ENCODE data around the gene CPED1. TPM values are rescaled to one million over a fixed set of nuclear protein-coding genes. Genes with fewer than 3 reads are reported as not detected.

CPED1 gene
- total RNA-seq, 1 experiment from 2014 or later: 0.39 TPM

DNA sequence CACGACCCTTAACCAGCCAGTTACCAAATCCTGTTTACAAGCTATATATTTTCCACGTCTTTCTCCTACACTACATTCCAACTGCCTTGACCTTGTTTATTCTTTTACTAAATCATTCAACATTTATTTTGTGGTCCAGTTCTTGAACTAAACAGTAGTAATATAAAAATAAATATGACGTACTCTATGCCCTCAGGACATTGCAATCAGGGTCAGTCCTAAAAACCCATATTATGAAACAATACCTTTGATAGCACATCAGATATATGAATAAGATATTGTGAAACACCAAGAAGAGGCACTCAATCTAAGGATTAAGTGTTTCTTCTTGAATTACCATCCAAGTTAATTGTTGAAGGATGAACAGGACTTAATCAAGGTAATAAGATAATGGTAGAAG is 287.8 kb downstream of the CPED1 start:
- H3K27ac ChIP-seq (ENCODE audit: low read length): no peak overlapping the region
- BruUV-seq (replicated peaks): no TSS peak
- H3K27me3 ChIP-seq (ENCODE audit: control insufficient read depth, insufficient read depth, low read length): peaks cover 2% of the 10 kb centered on the region; the same call in 1 of the 2 replicates
- H3K36me3 ChIP-seq (ENCODE audit: control insufficient read depth, insufficient read depth, low read length): no peaks in the 10 kb centered on the region
- ATAC-seq: no peak
- in situ Hi-C loops (cut with HindIII; ENCODE audit: low pct_unique_long_range_greater_than_20kb, low sequenced_read_pairs): no loop called here
- ChIA-PET CTCF (no interaction called here), POLR2A (no interaction called here)
- DNase-seq (ENCODE audit: low read depth, low spot score): no peak
- intact Hi-C loops (cut with micrococcal nuclease; ENCODE audit: unreplicated experiment): no loop called here
- H3K4me3 ChIP-seq (ENCODE audit: low read depth in 2 of 2, low read length in 2 of 2): no peak overlapping the region
- TF ChIP-seq, protein P1, sequence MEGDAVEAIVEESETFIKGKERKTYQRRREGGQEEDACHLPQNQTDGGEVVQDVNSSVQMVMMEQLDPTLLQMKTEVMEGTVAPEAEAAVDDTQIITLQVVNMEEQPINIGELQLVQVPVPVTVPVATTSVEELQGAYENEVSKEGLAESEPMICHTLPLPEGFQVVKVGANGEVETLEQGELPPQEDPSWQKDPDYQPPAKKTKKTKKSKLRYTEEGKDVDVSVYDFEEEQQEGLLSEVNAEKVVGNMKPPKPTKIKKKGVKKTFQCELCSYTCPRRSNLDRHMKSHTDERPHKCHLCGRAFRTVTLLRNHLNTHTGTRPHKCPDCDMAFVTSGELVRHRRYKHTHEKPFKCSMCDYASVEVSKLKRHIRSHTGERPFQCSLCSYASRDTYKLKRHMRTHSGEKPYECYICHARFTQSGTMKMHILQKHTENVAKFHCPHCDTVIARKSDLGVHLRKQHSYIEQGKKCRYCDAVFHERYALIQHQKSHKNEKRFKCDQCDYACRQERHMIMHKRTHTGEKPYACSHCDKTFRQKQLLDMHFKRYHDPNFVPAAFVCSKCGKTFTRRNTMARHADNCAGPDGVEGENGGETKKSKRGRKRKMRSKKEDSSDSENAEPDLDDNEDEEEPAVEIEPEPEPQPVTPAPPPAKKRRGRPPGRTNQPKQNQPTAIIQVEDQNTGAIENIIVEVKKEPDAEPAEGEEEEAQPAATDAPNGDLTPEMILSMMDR (IDR thresholded peaks at IDR 0.05): no peak
- TF ChIP-seq POLR2AphosphoS5 (IDR thresholded peaks at IDR 0.05; ENCODE audit: low read depth, low read length): no peak
- TF ChIP-seq TCF7L2 (IDR thresholded peaks at IDR 0.05; ENCODE audit: low read depth, low read length): no peak
- TF ChIP-seq, protein P2, sequence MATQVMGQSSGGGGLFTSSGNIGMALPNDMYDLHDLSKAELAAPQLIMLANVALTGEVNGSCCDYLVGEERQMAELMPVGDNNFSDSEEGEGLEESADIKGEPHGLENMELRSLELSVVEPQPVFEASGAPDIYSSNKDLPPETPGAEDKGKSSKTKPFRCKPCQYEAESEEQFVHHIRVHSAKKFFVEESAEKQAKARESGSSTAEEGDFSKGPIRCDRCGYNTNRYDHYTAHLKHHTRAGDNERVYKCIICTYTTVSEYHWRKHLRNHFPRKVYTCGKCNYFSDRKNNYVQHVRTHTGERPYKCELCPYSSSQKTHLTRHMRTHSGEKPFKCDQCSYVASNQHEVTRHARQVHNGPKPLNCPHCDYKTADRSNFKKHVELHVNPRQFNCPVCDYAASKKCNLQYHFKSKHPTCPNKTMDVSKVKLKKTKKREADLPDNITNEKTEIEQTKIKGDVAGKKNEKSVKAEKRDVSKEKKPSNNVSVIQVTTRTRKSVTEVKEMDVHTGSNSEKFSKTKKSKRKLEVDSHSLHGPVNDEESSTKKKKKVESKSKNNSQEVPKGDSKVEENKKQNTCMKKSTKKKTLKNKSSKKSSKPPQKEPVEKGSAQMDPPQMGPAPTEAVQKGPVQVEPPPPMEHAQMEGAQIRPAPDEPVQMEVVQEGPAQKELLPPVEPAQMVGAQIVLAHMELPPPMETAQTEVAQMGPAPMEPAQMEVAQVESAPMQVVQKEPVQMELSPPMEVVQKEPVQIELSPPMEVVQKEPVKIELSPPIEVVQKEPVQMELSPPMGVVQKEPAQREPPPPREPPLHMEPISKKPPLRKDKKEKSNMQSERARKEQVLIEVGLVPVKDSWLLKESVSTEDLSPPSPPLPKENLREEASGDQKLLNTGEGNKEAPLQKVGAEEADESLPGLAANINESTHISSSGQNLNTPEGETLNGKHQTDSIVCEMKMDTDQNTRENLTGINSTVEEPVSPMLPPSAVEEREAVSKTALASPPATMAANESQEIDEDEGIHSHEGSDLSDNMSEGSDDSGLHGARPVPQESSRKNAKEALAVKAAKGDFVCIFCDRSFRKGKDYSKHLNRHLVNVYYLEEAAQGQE (IDR thresholded peaks at IDR 0.05; ENCODE audit: insufficient read depth in 1 of 2, low read depth in 2 of 2, low read length in 1 of 2): no peak
- no peak for TF ChIP-seq SIN3A (IDR thresholded peaks at IDR 0.05; ENCODE audit: borderline replicate concordance, insufficient read depth, low read depth, low read length)
- no peaks in the 10 kb centered on the region for H3K4me1 ChIP-seq (ENCODE audit: control insufficient read depth, insufficient read depth, low read length)
- no peaks in the 10 kb centered on the region for H3K9me3 ChIP-seq (ENCODE audit: control insufficient read depth, insufficient read depth, low read depth, low read length)

DNA sequence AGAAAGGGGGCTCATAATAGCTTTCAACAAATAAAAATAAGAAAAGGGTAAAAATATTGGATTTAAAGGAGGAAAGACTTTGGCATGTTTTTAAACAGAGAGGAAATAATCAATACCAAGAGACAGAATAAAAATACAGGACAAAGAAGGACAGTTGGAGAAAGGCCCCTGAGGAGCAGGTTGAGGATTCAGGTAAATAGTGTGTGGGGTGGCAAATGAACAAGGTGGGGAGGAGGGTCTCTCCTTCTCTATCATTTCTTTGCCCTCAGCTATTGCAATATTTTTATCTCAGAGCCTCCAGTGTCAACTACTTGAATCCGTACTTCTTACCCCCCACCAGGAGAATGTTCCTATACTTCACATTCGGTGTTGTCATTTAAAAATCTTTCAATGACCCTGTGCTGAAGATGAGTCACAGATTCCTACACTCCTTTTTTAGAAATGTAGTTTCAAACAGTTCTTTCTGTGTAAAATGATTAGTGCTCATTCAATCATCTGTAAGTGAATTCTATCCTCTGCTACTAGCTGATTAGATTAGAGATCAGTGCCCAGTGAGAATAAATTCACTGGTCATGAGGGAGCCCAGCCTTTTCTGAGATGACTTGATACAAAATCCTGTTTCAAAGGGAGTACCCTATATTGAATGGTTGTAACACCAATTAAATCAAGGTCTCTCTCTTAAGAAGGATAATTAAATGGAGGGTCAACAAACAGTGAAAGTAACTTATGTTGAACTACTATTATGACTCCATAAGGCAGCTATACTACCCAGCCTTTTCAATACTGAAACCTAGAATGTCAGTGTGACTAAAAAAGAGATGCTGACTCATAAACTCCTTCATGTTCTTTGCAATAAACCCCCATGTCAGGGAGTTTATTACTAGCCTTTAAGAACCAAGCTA is 289.9 kb downstream of the CPED1 start:
- Histone ChIP-seq H3K27me3 (ENCODE audit: control insufficient read depth, insufficient read depth, low read length) (peaks cover 2% of the 10 kb centered on the region; the same call in 1 of the 2 replicates), H3K4me1 (ENCODE audit: control insufficient read depth, insufficient read depth, low read length) (no peaks in the 10 kb centered on the region), H3K36me3 (ENCODE audit: control insufficient read depth, insufficient read depth, low read length) (no peaks in the 10 kb centered on the region), H3K27ac (ENCODE audit: low read length) (no peak overlapping the region), H3K9me3 (ENCODE audit: control insufficient read depth, insufficient read depth, low read depth, low read length) (no peaks in the 10 kb centered on the region), H3K4me3 (ENCODE audit: low read depth in 2 of 2, low read length in 2 of 2) (no peak overlapping the region)
- TF ChIP-seq POLR2AphosphoS5 (IDR thresholded peaks at IDR 0.05; ENCODE audit: low read depth, low read length) (no peak), SIN3A (IDR thresholded peaks at IDR 0.05; ENCODE audit: borderline replicate concordance, insufficient read depth, low read depth, low read length) (no peak), TCF7L2 (IDR thresholded peaks at IDR 0.05; ENCODE audit: low read depth, low read length) (no peak)
- TF ChIP-seq, protein P2 (IDR thresholded peaks at IDR 0.05; ENCODE audit: insufficient read depth in 1 of 2, low read depth in 2 of 2, low read length in 1 of 2): no peak
- TF ChIP-seq, protein P1 (IDR thresholded peaks at IDR 0.05): no peak
- ChIA-PET CTCF (interaction anchor here (1.1 kb wide), 1 partner anchor 14 kb away, joined by 3 read pairs; no protein-coding TSS in a partner anchor), POLR2A (no interaction called here)
- in situ Hi-C loops (cut with HindIII; ENCODE audit: low pct_unique_long_range_greater_than_20kb, low sequenced_read_pairs): no loop called here
- BruUV-seq (replicated peaks): no TSS peak
- ATAC-seq (no peak), DNase-seq (ENCODE audit: low read depth, low spot score) (no peak)
- intact Hi-C loops (cut with micrococcal nuclease; ENCODE audit: unreplicated experiment): no loop called here
